HG03025 (cell line): ENCODE results near the gene PRKCB.

Source experiments
- ATAC-seq: cut with Tn5 transposase; IDR thresholded peaks from one replicate; pipeline ENCODE4 v1.9.1; 2021; ENCODE audit warnings: mild to moderate bottlenecking, moderate library complexity; ENCODE audit not compliant: unreplicated experiment, low FRiP score

The PRKCB gene

GRCh38 chr16:24116989-24117388 lies 281.2 kb downstream of the PRKCB start:
- ATAC-seq, result no peak

- ATAC-seq, result no peak
These were observed 281.9 kb downstream of the PRKCB start for GRCh38 chr16:24117680-24118079.

- ATAC-seq, result no peak
These were observed 282.5 kb downstream of the PRKCB start for GRCh38 chr16:24118126-24118821.

GRCh38 chr16:24119807-24120206 lies 284.0 kb downstream of the PRKCB start:
- ATAC-seq, result no peak

- ATAC-seq, result no peak
These were observed 287.5 kb downstream of the PRKCB start for GRCh38 chr16:24123275-24123674.

GRCh38 chr16:24124291-24124690 lies 288.5 kb downstream of the PRKCB start:
- no peak for ATAC-seq

- ATAC-seq, result no peak
These were observed 289.4 kb downstream of the PRKCB start for GRCh38 chr16:24125214-24125613.

- no peak for ATAC-seq
These were observed 293.7 kb downstream of the PRKCB start for GRCh38 chr16:24129412-24129918.

GRCh38 chr16:24130494-24131085 lies 294.8 kb downstream of the PRKCB start:
- no peak for ATAC-seq

GRCh38 chr16:24131294-24131693 lies 295.5 kb downstream of the PRKCB start:
- ATAC-seq, result no peak

GRCh38 chr16:24132048-24132796 lies 296.4 kb downstream of the PRKCB start:
- no peak for ATAC-seq

GRCh38 chr16:24132797-24133155 lies 297.0 kb downstream of the PRKCB start:
- no peak for ATAC-seq

GRCh38 chr16:24135624-24136565 lies 300.1 kb downstream of the PRKCB start:
- no peak for ATAC-seq

- ATAC-seq, result no peak
These were observed 302.2 kb downstream of the PRKCB start for GRCh38 chr16:24138024-24138423.

GRCh38 chr16:24138575-24138974 lies 302.8 kb downstream of the PRKCB start:
- ATAC-seq, result no peak

GRCh38 chr16:24139282-24139681 lies 303.5 kb downstream of the PRKCB start:
- ATAC-seq, result no peak

- no peak for ATAC-seq
These were observed 304.9 kb downstream of the PRKCB start for GRCh38 chr16:24140730-24141129.

GRCh38 chr16:24141466-24141865 lies 305.7 kb downstream of the PRKCB start:
- ATAC-seq, result no peak

GRCh38 chr16:24141917-24142316 lies 306.1 kb downstream of the PRKCB start:
- no peak for ATAC-seq

GRCh38 chr16:24145927-24146326 lies 310.1 kb downstream of the PRKCB start:
- ATAC-seq, result no peak
